Measurements from ENCODE around the gene SPATC1L.

SPATC1L gene

DNA sequence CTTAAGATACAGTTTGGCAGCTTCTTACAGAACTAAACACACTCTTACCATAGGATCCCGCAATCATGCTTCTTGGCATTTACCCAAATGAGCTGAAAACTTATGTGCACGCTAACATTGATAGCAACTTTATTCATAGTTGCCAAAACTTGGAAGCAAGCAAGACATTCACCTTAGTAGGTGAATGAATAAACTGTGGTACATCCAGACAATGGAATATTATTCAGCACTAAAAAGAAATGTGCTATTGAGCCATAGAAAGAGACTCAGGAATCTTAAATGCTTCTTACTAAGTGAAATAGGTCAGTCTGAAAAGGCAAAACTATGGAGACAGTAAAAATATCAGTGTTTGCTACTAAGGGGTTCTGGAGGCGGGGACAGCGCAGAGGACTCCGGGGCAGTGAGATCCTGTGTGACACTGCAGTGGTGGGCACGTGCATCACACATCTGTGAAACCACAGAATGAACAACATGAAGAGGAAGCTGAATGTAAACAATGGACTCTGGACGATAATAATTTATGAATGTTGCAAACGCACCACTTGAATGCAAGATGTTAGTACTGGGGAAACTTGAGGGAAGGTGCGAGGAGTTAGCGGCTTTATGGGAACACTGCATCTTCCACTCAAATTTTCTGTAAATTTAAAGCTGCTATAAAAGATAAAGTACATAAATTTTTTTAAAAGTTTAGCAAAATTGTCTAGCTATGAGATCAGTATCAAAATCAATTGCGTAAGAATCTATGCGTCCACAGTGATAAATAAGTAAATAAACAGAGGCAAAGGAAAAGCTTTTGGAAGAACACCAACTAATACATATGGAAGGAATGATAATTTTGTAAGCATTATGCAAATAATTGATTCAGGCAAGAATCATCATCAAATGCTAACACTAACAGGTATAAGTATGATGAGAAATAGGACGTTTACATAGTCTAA lies 15.4 kb upstream of the SPATC1L start:
- TF ChIP-seq ZNF274 (IDR thresholded peaks at IDR 0.05; ENCODE audit: low read depth, low read length) = no peak
- no peak overlapping the region for H3K4me3 ChIP-seq (ENCODE audit: low read length)

GRCh38 chr21:46196733-46197132 lies 12.5 kb upstream of the SPATC1L start:
- no peak for TF ChIP-seq ZNF274 (IDR thresholded peaks at IDR 0.05; ENCODE audit: low read depth, low read length)
- no peak overlapping the region for H3K4me3 ChIP-seq (ENCODE audit: low read length)

DNA sequence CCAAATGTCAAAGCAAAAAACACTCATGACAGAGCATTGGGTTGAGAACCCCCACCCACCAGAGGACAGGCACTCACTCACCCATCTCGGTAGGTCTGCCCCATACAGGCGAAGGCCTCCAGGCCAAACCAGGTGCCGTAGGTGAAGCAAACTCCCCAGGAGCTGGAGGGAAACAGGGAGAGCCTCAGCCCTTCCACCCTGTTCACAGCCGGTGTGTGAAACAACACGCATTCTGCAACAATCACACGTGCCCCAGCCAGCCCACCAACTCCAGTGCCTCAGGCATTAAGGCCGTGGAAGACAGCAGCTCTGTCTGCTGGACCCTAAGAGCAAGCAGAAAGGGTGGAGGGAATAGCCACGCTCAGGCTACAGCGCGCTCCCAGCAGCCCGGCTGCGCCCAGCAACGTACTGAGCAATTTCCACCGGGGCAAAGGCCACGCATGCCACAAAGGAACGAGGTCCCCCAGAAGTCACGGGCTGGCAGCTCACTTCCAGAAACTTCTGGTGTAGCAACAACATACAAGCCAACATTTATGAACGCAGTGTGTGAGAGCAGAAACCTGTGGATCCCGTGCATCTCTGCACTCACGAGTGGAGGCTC lies 11.4 kb upstream of the SPATC1L start:
- TF ChIP-seq ZNF274 (IDR thresholded peaks at IDR 0.05; ENCODE audit: low read depth, low read length) = no peak

DNA sequence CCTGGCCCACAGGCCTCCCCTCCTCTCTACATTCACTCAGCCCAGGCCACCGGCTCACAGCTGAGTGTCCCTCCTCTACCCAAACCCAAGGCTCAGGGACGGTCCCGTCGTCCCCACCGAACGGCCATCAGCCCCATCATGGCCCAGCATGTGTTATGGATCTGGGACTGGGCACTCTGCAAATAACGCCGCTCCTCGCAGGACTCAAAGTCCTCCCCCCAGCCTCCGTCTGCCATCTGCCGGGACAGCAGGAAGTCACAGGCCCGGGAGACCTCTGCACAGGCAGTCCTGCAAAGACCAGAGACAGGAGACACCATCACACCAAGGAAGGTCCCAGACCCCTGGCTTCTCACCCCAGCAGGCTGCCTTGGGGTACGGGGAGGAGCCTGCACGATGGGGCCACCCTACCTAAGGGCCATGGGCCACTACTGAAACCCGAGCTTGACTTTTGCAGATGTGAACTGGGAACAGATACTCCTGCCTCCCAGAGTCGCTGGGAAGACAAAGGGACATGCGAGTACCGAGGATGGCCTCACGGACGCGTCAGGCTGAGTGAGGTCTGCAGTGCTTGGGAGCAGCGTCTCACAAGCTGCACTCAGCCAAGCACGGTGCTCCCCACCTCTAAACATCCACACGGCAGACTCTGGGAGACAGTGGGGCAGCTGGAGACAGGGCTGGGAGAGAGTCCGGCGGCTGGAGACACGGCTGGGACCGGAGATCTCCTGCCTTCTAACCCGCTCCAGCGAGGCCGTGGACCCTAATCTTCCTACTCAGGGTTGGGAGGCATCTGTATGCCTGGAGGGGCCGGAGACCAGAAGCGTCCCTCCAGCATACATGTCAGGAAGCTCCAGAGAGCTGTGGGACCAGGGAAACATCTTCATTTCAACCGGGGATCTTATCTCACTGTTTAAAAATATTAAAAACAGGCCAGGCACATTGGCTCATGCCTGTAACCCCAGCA lies 10.4 kb upstream of the SPATC1L start:
- no peak overlapping the region for H3K4me3 ChIP-seq (ENCODE audit: low read length)
- no peak for TF ChIP-seq ZNF274 (IDR thresholded peaks at IDR 0.05; ENCODE audit: low read depth, low read length)

More for the DNA sequence above, 11.4 kb upstream of the SPATC1L start:
- H3K4me3 ChIP-seq (ENCODE audit: low read length) = no peak overlapping the region

GRCh38 chr21:46193829-46194373 lies 9.6 kb upstream of the SPATC1L start:
- no peak overlapping the region for H3K4me3 ChIP-seq (ENCODE audit: low read length)
- TF ChIP-seq ZNF274 (IDR thresholded peaks at IDR 0.05; ENCODE audit: low read depth, low read length) = no peak

- no peak for TF ChIP-seq ZNF274 (IDR thresholded peaks at IDR 0.05; ENCODE audit: low read depth, low read length)
Measured at GRCh38 chr21:46191686-46192575, 7.7 kb upstream of the SPATC1L start.

GRCh38 chr21:46191257-46191685 lies 7.0 kb upstream of the SPATC1L start:
- TF ChIP-seq ZNF274 (IDR thresholded peaks at IDR 0.05; ENCODE audit: low read depth, low read length) = no peak
- no peak overlapping the region for H3K4me3 ChIP-seq (ENCODE audit: low read length)

More at GRCh38 chr21:46191686-46192575, 7.7 kb upstream of the SPATC1L start:
- H3K4me3 ChIP-seq (ENCODE audit: low read length) = no peak overlapping the region

GRCh38 chr21:46190491-46191131 lies 6.4 kb upstream of the SPATC1L start:
- no peak overlapping the region for H3K4me3 ChIP-seq (ENCODE audit: low read length)
- TF ChIP-seq ZNF274 (IDR thresholded peaks at IDR 0.05; ENCODE audit: low read depth, low read length) = no peak

DNA sequence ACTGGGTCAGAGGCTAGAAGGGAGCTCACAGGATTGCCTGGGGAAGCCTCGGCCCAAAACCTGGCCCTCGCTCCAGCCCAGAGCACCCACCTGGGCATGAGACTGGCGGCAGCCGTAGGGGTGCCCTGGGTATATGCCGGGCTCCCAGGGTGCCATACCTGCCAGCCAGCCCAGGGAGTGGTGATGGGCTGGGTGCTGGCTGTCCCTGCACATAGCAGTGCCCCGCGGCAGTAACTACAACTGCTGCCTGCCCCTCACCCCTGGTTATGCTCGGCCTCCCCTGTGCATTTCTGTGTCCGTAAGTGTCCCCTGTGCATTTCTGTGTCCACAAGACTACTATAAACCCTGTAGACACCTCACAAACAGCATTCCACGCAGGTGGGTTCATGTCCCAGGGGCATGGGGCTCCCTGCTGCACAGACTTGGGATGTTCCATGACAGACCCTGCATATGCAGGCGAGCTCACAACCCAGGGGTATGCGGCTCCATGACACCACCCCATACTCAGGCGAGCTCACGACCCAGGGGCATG lies 5.8 kb upstream of the SPATC1L start:
- H3K4me3 ChIP-seq (ENCODE audit: low read length) = no peak overlapping the region
- no peak for TF ChIP-seq ZNF274 (IDR thresholded peaks at IDR 0.05; ENCODE audit: low read depth, low read length)

GRCh38 chr21:46189213-46189958 lies 5.1 kb upstream of the SPATC1L start:
- no peak for TF ChIP-seq ZNF274 (IDR thresholded peaks at IDR 0.05; ENCODE audit: low read depth, low read length)
- no peak overlapping the region for H3K4me3 ChIP-seq (ENCODE audit: low read length)

Measured in GM08714 (cell line).